GM10266 (cell line): Measurements from ENCODE around the gene KCNS3.

ENCODE experiments used
- DNase-seq: peaks from one replicate; pipeline ENCODE4 v3.0.0; 2012; ENCODE audit errors: extremely low spot score
- TF ChIP-seq, protein P1 (sequence below): IDR thresholded peaks from 2 replicates; pipeline ENCODE4 v1.5.1; 2012; ENCODE audit warnings: mild to moderate bottlenecking, low read depth; ENCODE audit not compliant: control insufficient read depth, insufficient read depth; ENCODE audit errors: missing control alignments

Gene KCNS3

DNA sequence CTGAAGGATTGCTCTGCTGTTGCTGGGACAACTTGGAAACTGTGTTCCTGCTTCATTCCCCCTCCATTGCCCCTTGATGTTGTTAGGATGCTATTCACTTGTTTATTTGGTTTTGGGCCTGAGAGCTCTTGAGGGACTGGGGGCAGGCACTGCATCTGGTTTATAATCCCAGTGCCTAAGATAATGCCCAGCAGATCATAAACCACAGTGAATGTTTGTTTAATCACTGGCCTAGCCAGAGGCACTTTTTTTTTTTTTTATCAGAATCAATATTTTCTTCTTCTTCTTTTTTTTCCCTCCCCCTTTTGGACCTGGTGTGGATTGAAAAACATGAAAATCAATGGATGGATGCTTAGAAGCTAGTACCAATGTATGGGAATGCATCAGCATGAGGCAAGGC is 38.1 kb downstream of the KCNS3 start:
- TF ChIP-seq, protein P1, sequence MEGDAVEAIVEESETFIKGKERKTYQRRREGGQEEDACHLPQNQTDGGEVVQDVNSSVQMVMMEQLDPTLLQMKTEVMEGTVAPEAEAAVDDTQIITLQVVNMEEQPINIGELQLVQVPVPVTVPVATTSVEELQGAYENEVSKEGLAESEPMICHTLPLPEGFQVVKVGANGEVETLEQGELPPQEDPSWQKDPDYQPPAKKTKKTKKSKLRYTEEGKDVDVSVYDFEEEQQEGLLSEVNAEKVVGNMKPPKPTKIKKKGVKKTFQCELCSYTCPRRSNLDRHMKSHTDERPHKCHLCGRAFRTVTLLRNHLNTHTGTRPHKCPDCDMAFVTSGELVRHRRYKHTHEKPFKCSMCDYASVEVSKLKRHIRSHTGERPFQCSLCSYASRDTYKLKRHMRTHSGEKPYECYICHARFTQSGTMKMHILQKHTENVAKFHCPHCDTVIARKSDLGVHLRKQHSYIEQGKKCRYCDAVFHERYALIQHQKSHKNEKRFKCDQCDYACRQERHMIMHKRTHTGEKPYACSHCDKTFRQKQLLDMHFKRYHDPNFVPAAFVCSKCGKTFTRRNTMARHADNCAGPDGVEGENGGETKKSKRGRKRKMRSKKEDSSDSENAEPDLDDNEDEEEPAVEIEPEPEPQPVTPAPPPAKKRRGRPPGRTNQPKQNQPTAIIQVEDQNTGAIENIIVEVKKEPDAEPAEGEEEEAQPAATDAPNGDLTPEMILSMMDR: no peak
- no peak for DNase-seq

DNA sequence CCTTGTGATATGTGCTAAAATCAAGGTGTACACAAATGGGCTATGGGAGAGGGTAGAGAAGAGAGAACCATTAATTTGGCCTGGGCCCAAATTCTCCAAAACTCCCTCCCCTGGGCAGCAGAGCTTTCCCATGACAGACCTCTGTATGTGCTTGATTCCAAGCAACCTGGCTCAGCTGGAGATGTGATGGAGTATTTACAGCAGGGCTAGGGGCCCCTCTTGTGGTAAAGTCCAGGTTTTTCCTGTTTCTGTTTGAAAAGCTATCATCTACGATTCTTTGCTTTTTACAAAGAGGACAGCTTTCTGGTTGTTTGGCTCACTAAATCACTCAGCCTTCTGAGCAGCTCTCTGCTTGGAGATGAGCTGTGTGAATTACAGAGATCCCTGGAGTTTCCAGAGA is 40.3 kb downstream of the KCNS3 start:
- DNase-seq: no peak

DNA sequence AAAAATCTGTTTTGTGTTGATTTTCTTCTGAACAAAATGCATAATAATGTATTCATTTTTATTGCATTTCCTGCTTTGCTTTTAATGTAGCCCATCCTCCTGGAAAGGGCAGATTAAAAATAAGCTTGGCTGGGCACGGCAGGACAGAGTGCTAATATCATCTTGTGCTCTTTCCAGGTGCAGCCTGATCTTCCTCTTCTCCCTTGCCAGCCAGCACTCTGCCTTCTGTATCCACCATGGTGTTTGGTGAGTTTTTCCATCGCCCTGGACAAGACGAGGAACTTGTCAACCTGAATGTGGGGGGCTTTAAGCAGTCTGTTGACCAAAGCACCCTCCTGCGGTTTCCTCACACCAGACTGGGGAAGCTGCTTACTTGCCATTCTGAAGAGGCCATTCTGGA is 52.3 kb downstream of the KCNS3 start:
- DNase-seq: no peak

More for the DNA sequence above, 40.3 kb downstream of the KCNS3 start:
- TF ChIP-seq, protein P1: no peak

DNA sequence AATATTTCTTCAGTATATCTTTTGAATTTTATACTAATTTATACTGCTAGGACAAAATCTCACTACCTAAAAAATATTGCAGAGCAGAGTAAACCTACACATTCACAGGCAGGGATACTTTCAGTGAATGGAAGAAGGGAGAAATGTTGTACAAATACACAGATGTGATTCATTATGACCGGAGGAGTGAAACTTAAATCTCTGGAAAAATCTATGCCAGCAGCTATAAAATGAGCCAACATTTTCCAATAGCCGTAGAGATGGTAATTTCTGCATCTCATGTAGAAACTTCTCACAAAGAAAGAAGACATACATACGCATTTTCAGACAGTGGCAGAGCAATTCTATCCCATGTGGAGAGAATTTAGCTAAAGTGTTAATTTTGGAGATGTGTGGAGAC is 54.8 kb downstream of the KCNS3 start:
- TF ChIP-seq, protein P1: no peak
- no peak for DNase-seq

More for the DNA sequence above, 52.3 kb downstream of the KCNS3 start:
- TF ChIP-seq, protein P1: no peak

DNA sequence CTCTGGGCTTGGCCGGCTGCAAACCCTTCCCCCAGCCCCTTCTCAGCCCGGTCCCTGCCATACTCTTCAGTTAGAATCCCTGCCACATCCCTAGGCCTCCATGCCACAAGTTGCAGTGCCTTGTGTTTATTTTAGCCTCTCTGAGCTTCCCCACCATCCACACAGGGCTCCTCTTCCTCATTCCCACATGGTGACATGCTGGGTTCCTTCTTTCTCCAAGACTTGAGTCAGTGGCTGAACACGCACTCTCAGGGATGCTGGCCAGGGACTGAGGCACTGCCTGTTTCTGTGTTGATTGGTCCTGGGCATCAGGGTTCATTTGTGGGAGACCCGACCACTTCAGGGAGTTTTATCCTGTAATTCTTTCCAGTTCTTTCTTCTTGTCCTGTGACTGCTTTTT is 56.3 kb downstream of the KCNS3 start:
- DNase-seq: no peak
- TF ChIP-seq, protein P1: no peak

DNA sequence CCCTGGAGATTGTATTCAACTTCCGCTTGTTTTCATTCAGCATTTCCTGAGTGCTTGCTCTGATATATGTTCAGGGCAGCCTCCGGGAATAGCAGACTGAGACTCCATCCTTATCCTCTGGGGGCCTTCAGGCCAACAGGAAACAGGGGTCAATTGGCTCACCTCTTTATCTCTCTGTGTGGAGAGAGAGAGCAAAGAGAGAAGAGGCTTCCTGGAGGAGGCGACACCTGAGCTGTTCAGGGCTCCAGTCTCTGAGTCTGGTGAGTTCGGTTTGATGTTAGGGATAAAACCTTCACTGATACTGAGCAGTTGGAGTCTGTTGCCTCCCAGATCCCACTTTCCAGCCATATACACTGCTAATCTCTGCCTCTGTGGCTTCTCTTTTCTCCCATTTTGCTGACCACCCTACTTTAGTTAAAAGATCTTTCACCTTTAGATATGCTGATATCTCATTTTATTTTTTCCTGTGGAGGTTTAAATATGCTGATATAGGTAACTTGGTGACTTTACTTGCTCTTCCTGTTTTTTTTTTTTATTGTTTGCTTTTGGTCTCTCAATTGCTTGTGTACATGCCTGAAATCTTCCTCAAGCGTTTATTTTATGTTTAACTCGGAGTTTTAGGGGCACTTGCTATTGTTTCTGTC is 56.9 kb downstream of the KCNS3 start:
- TF ChIP-seq, protein P1: no peak
- no peak for DNase-seq

- TF ChIP-seq, protein P1: no peak
Measured at GRCh38 chr2:17936599-17936998, 58.1 kb downstream of the KCNS3 start.

More at GRCh38 chr2:17936599-17936998, 58.1 kb downstream of the KCNS3 start:
- no peak for DNase-seq
